ENCODE data around the gene GSK3B.

GSK3B gene

DNA sequence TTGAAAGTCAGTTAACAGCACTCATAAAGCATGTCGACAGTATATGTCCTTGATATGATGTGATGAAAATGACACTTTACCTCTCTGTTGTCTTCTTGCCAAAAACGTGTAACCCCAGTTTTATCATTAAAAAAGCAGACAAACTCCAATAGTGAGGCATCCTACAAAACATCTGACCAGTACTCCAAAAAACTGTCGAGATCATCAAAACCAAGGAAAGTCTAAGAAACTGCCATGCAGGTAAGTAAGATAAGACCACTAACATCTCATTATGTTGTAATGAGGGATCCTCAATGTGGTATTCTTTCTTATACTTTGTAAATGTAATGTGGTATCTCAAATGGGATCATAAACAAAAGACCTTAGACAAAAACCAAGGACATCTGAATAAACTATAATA is 160.0 kb downstream of the GSK3B start:
- no peak for DNase-seq (ENCODE audit: low read depth)
- no peak overlapping the region for H3K4me3 ChIP-seq (ENCODE audit: low read depth, low read length)
- TF ChIP-seq, protein P1, sequence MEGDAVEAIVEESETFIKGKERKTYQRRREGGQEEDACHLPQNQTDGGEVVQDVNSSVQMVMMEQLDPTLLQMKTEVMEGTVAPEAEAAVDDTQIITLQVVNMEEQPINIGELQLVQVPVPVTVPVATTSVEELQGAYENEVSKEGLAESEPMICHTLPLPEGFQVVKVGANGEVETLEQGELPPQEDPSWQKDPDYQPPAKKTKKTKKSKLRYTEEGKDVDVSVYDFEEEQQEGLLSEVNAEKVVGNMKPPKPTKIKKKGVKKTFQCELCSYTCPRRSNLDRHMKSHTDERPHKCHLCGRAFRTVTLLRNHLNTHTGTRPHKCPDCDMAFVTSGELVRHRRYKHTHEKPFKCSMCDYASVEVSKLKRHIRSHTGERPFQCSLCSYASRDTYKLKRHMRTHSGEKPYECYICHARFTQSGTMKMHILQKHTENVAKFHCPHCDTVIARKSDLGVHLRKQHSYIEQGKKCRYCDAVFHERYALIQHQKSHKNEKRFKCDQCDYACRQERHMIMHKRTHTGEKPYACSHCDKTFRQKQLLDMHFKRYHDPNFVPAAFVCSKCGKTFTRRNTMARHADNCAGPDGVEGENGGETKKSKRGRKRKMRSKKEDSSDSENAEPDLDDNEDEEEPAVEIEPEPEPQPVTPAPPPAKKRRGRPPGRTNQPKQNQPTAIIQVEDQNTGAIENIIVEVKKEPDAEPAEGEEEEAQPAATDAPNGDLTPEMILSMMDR (IDR thresholded peaks at IDR 0.05; ENCODE audit: insufficient read depth, low read depth, low read length, missing control alignments), result no peak

DNA sequence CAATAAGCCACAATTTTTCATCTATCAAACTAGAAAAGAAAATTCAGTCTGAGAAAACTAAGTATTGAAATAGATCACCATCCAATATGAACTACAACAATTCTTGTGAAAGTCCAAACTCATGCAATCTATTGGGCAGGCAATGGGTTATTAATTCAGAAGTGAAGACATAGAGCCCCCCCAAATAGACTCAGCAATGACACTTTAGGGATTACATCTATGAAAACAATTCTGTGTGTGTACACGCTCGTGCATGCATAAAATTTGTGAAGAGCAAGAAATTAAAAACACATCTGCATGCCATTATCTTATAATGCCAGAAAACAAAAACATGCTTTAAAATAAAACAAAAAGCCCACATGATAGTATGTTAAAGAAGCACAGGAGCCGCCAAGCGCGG is 161.0 kb downstream of the GSK3B start:
- TF ChIP-seq, protein P1 (IDR thresholded peaks at IDR 0.05; ENCODE audit: insufficient read depth, low read depth, low read length, missing control alignments), result no peak

DNA sequence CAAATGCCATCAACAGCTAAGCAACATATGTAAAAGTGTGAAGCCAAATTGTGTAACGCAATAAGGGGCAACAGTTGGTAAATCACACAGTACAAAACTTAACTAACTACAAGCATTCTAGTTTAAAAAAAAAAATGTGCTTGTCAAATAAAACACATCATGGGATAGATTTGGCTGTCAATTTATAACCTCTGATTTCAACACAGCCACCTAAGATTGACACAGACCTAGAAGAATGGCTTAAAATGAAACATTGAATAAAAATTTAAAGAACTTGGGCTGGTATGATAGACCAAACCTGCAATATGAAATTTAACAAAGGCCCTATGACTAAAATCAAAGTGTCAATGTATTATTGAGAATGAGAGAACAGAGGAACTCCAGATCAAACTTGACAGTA is 164.0 kb downstream of the GSK3B start:
- TF ChIP-seq, protein P1 (IDR thresholded peaks at IDR 0.05; ENCODE audit: insufficient read depth, low read depth, low read length, missing control alignments), result no peak
- DNase-seq (ENCODE audit: low read depth), result no peak
- no peak overlapping the region for H3K4me3 ChIP-seq (ENCODE audit: low read depth, low read length)

More for the DNA sequence above, 161.0 kb downstream of the GSK3B start:
- H3K4me3 ChIP-seq (ENCODE audit: low read depth, low read length), result no peak overlapping the region
- DNase-seq (ENCODE audit: low read depth), result no peak

DNA sequence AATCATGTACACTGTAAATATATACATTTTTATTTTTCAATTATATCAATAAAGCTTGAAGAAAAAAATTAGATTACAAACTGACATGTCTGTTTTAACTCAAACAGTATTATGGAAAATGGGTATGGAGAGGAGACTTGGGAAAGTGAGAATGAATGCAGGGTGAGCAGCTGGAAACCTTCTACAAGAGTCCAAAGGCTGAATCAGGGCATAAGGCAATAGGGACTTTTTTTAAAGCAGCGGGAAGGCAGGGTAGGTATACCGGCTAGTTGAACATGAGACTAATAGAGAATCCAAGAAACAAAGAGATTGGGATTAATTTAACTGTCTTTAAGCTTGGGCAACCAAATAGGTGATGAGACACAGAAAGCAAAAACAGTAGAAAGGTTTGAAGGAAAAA is 167.1 kb downstream of the GSK3B start:
- no peak for DNase-seq (ENCODE audit: low read depth)
- TF ChIP-seq, protein P1 (IDR thresholded peaks at IDR 0.05; ENCODE audit: insufficient read depth, low read depth, low read length, missing control alignments), result no peak
- H3K4me3 ChIP-seq (ENCODE audit: low read depth, low read length), result no peak overlapping the region

DNA sequence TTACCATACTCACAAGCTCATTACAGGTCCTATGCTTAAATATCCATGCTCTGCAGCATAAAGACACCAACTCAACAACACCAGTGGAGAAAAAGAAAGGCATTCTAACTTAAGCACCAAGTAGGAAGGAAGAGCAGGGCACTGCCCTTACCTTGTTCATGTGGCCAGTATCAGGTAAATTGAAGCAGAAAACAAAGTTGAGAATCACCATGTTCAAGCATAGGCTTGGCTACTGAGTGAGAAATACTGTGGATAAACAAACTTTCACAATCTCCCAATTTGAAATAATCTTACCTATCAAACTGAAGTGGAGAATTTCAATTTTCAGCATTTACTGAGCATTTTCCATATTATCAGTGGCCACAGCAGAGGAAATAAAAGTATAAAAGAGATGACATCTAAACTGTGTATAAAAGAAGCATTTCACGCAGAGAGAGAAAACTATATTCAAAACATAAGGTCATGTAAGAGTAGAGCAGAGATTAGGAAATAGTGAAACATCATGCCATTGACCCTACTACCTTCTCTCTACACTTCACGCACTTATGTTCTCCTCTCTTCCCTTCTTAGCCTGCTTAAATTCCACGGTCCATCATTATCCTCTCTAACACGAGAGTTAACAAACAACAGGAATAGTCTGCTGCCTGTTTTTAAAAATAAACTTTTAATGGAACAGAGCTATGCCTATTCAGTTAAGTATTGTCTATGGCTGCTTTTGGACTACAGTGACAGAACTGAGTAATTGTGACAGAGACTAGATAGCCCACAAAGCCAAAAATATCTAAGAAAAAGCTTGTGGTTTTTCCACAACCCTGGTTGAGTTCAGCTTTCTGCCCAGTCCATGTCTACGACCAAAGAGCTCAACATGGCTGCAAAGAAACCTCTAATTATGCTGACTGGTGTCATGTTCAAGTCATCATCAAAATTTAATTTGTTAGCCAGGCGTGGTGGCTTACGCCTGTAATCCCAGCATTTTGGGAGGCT is 169.8 kb downstream of the GSK3B start:
- DNase-seq (ENCODE audit: low read depth), result no peak
- no peak overlapping the region for H3K4me3 ChIP-seq (ENCODE audit: low read depth, low read length)
- TF ChIP-seq, protein P1 (IDR thresholded peaks at IDR 0.05; ENCODE audit: insufficient read depth, low read depth, low read length, missing control alignments), result no peak

DNA sequence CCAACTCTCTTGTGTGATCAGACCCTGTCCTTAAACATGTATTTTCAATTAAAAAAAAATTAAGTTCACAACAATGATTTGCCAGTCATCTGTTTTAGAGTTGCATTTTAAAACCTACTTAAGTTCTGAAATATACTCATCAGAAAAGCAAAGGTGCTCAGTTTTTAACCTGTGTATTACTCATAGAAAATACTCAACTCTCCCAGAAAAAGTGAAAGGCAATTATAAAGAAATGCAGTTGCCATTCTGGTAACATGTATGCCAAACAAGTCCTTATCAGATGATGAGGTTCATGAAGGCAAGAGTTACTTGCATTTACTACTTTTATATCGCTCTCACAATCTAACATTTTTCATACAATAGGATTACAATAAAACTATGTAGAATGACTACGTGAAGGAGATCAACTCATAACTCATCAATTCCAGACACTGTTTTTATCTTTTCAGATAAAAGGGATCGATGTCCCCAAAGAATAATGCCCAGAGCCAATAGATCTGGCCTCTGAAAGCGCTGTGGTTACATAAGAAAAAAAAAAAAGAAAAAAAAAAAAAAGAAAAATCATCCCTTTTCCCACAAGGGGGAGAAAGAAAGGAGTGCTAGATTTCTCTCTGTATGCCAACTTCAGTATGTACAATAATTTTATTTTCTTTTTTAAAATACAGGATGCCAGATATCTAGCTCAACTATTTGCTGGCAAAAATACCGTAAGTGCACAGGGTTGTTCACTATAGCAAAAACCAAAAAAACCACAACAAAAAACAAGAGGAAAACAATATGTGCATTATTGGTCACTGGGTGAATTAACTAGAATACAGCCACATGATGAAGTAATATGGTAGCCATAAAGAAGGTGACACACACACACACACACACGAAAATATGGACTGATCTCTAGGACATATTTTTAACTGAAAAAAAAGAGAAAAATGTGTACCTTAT is 175.0 kb downstream of the GSK3B start:
- TF ChIP-seq, protein P1 (IDR thresholded peaks at IDR 0.05; ENCODE audit: insufficient read depth, low read depth, low read length, missing control alignments), result no peak
- no peak for DNase-seq (ENCODE audit: low read depth)
- H3K4me3 ChIP-seq (ENCODE audit: low read depth, low read length), result no peak overlapping the region
